H1 (cell line): Measurements from ENCODE around the gene NAV2. TPM values are rescaled to one million over a fixed set of nuclear protein-coding genes. Genes with fewer than 3 reads are reported as not detected.

Experiments
- CTCF ChIA-PET: fragments of 300-600 bp; sonication (Branson Sonifier 250); formaldehyde crosslinking; loops from one replicate; lab custom pipeline; 2021; ENCODE audit not compliant: partially characterized antibody; lab: Charles Lee
- POLR2A ChIA-PET: fragments of 300-600 bp; sonication (Branson Sonifier 250); formaldehyde crosslinking; loops from one replicate; lab custom pipeline; 2021; ENCODE audit warnings: inconsistent platforms; ENCODE audit not compliant: partially characterized antibody; lab: Charles Lee
- DNase-seq, 2 experiments: peaks; one replicate each; pipeline versions ENCODE4 v3.0.0 to v3.0.0-alpha.2; 2010 to 2022; ENCODE audit warnings: low spot score in 2 of 2, low read depth in 1 of 2, mixed read lengths in 1 of 2
- FAIRE-seq: peaks from 2 replicates; lab custom pipeline; 2011; peaks lifted over from hg19 to GRCh38; lab: Jason Lieb, UNC
- H2AFZ ChIP-seq: 2 replicates; pipeline ENCODE4 v1.8.1; 2012; ENCODE audit warnings: low read length, inconsistent platforms
- H2AK5ac ChIP-seq: 2 replicates; pipeline ENCODE4 v1.6.1; 2013; ENCODE audit warnings: low read depth, low read length
- H2BK120ac ChIP-seq: replicated peaks from 2 replicates; pipeline ENCODE3; 2013; ENCODE audit warnings: low read depth, low read length, inconsistent platforms
- H2BK12ac ChIP-seq: 2 replicates; pipeline ENCODE4 v1.6.1; 2013; ENCODE audit warnings: low read depth, low read length
- H2BK15ac ChIP-seq: 2 replicates; pipeline ENCODE4 v1.6.1; 2013; ENCODE audit warnings: low read length
- H2BK20ac ChIP-seq: 2 replicates; pipeline ENCODE4 v1.6.1; 2013; ENCODE audit warnings: low read length
- H2BK5ac ChIP-seq: 2 replicates; pipeline ENCODE4 v1.6.1; 2013; ENCODE audit warnings: low read depth, low read length
- H3K14ac ChIP-seq: 2 replicates; pipeline ENCODE4 v1.6.1; 2013; ENCODE audit warnings: inconsistent platforms; ENCODE audit not compliant: insufficient read length
- H3K18ac ChIP-seq: 2 replicates; pipeline ENCODE4 v1.6.1; 2013; ENCODE audit warnings: low read length; ENCODE audit errors: extremely low read depth
- H3K23ac ChIP-seq: 2 replicates; pipeline ENCODE4 v1.6.1; 2013; ENCODE audit warnings: inconsistent platforms; ENCODE audit not compliant: insufficient read length
- H3K23me2 ChIP-seq: 2 replicates; pipeline ENCODE4 v1.6.1; 2013; ENCODE audit warnings: low read depth, low read length
- H3K27ac ChIP-seq: 2 replicates; pipeline ENCODE4 v1.6.1; 2011; ENCODE audit warnings: low read depth, low read length, inconsistent platforms
- H3K27me3 ChIP-seq, 4 experiments: replicated peaks in 1 of 4; 1 replicate in 1 of 4; 2 replicates in 3 of 4; pipeline versions ENCODE4 v1.6.1 to v1.8.1; 2011 to 2013; ENCODE audit warnings: low read length in 3 of 4, mild to moderate bottlenecking in 3 of 4, inconsistent platforms in 2 of 4, mixed read lengths in 2 of 4, moderate library complexity in 1 of 4; ENCODE audit not compliant: control insufficient read depth in 3 of 4, insufficient read depth in 3 of 4; ENCODE audit errors: extremely low read depth in 1 of 4
- H3K36me3 ChIP-seq, 4 experiments: 2 replicates each; pipeline versions ENCODE4 v1.6.1 to v1.8.1; 2011 to 2013; ENCODE audit warnings: mild to moderate bottlenecking in 4 of 4, low read length in 3 of 4, moderate library complexity in 2 of 4, control low read depth in 1 of 4, inconsistent platforms in 1 of 4; ENCODE audit not compliant: insufficient read depth in 4 of 4, control insufficient read depth in 2 of 4
- H3K4ac ChIP-seq: replicated peaks from 2 replicates; pipeline ENCODE3; 2013; ENCODE audit warnings: low read length, low read depth, mixed read lengths, inconsistent platforms; ENCODE audit not compliant: insufficient read length
- H3K4me1 ChIP-seq, 4 experiments: replicated peaks in 1 of 4; 1 replicate in 1 of 4; 2 replicates in 3 of 4; pipeline versions ENCODE4 v1.6.1 to v1.8.1; 2011 to 2013; ENCODE audit warnings: low read length in 3 of 4, inconsistent platforms in 2 of 4, mixed read lengths in 1 of 4; ENCODE audit not compliant: insufficient read depth in 4 of 4, control insufficient read depth in 3 of 4
- H3K4me2 ChIP-seq, 2 experiments: 2 replicates each; pipeline versions ENCODE4 v1.6.1 to v1.8.1; 2011 to 2013; ENCODE audit warnings: low read depth in 2 of 2, low read length in 2 of 2, control low read depth in 1 of 2, inconsistent platforms in 1 of 2, mild to moderate bottlenecking in 1 of 2; ENCODE audit not compliant: insufficient read depth in 1 of 2
- H3K4me3 ChIP-seq, 4 experiments: fragments of 200-600, 300-600 bp in 1 of 4; sonication (generic), shearing (Covaris generic), sonication (Bioruptor Twin) in 1 of 4; 2 replicates each; pipeline versions ENCODE4 v1.5.1 to v1.8.1; 2011 to 2016; ENCODE audit warnings: low read length in 4 of 4, low read depth in 3 of 4, control low read depth in 2 of 4, inconsistent platforms in 2 of 4, mild to moderate bottlenecking in 2 of 4, mixed read lengths in 1 of 4, moderate library complexity in 1 of 4; ENCODE audit not compliant: insufficient read depth in 2 of 4; ENCODE audit errors: extremely low read depth in 1 of 4
- H3K56ac ChIP-seq: replicated peaks from 2 replicates; pipeline ENCODE3; 2013; ENCODE audit warnings: low read depth, mild to moderate bottlenecking, mixed read lengths, low read length, inconsistent platforms; ENCODE audit not compliant: insufficient read length
- H3K79me1 ChIP-seq: 2 replicates; pipeline ENCODE4 v1.6.1; 2013; ENCODE audit warnings: low read depth, low read length, control low read depth
- H3K79me2 ChIP-seq, 2 experiments: 2 replicates each; pipeline versions ENCODE4 v1.6.1 to v1.8.1; 2012 to 2013; ENCODE audit warnings: low read length in 2 of 2, mild to moderate bottlenecking in 2 of 2, inconsistent platforms in 1 of 2; ENCODE audit not compliant: insufficient read depth in 2 of 2, control insufficient read depth in 1 of 2
- H3K9ac ChIP-seq, 4 experiments: replicated peaks in 1 of 4; 1 replicate in 1 of 4; 2 replicates in 3 of 4; pipeline versions ENCODE4 v1.6.1 to v1.8.1; 2011 to 2013; ENCODE audit warnings: low read depth in 3 of 4, low read length in 3 of 4, control low read depth in 2 of 4, mild to moderate bottlenecking in 2 of 4, moderate library complexity in 2 of 4, inconsistent platforms in 1 of 4; ENCODE audit errors: extremely low read depth in 1 of 4
- H3K9me3 ChIP-seq, 2 experiments: 2 replicates each; pipeline versions ENCODE4 v1.6.1 to v1.8.1; 2012 to 2013; ENCODE audit warnings: mild to moderate bottlenecking in 2 of 2, moderate library complexity in 2 of 2, control low read depth in 1 of 2, inconsistent platforms in 1 of 2, low read depth in 1 of 2, low read length in 1 of 2, mixed read lengths in 1 of 2; ENCODE audit not compliant: insufficient read depth in 2 of 2
- H4K20me1 ChIP-seq, 2 experiments: replicated peaks in 1 of 2; 2 replicates each; pipeline versions ENCODE3 to v1.8.1; 2011 to 2013; ENCODE audit warnings: inconsistent platforms in 2 of 2, low read length in 2 of 2, mild to moderate bottlenecking in 1 of 2; ENCODE audit not compliant: insufficient read depth in 2 of 2, control insufficient read depth in 1 of 2
- H4K5ac ChIP-seq: 2 replicates; pipeline ENCODE4 v1.6.1; 2013; ENCODE audit warnings: low read length, low read depth, mixed read lengths, inconsistent platforms; ENCODE audit not compliant: insufficient read length
- H4K8ac ChIP-seq: 2 replicates; pipeline ENCODE4 v1.8.0; 2013; ENCODE audit warnings: mild to moderate bottlenecking, moderate library complexity, low read length, inconsistent platforms; ENCODE audit not compliant: insufficient read depth; ENCODE audit errors: extremely low read depth
- H4K91ac ChIP-seq: replicated peaks from 2 replicates; pipeline ENCODE3; 2013; ENCODE audit warnings: low read length, mixed read lengths, inconsistent platforms; ENCODE audit not compliant: insufficient read length
- ASH2L ChIP-seq: fragments of 200-600, 300-600 bp; sonication (generic); IDR thresholded peaks from one replicate; pipeline ENCODE4 v1.7.1; 2017; ENCODE audit warnings: low read length
- CEBPB ChIP-seq: IDR thresholded peaks from 2 replicates; pipeline ENCODE4 v1.6.1; 2012; ENCODE audit warnings: low read depth, low read length
- HDAC2 ChIP-seq, 2 experiments: fragments of 300-600 bp in 1 of 2; sonication (generic) in 1 of 2; IDR thresholded peaks; 2 replicates each; pipeline ENCODE4 v1.6.1; 2011 to 2012; ENCODE audit warnings: low read depth in 2 of 2, low read length in 2 of 2, mild to moderate bottlenecking in 2 of 2, moderate library complexity in 2 of 2, borderline replicate concordance in 1 of 2, inconsistent platforms in 1 of 2
- HDAC6 ChIP-seq: IDR thresholded peaks from one replicate; pipeline ENCODE4 v1.7.1; 2012; ENCODE audit warnings: low read depth, mild to moderate bottlenecking, inconsistent platforms, low read length, moderate library complexity
- MAFK ChIP-seq: IDR thresholded peaks from 2 replicates; pipeline ENCODE4 v1.6.1; 2012; ENCODE audit warnings: low read depth, mild to moderate bottlenecking, improper control_type of control experiment, low read length
- PHF8 ChIP-seq: fragments of 200-600 bp; sonication (generic); conservative IDR thresholded peaks from 2 replicates; pipeline ENCODE4 v1.7.1; 2012; ENCODE audit warnings: low read depth, mild to moderate bottlenecking, inconsistent platforms, low read length, moderate library complexity
- SIN3A ChIP-seq, 2 experiments: IDR thresholded peaks in 1 of 2; conservative IDR thresholded peaks in 1 of 2; 2 replicates each; pipeline ENCODE4 v1.6.1; 2011 to 2012; ENCODE audit warnings: low read length in 2 of 2, improper control_type of control experiment in 1 of 2, low read depth in 1 of 2, mild to moderate bottlenecking in 1 of 2
- SIRT6 ChIP-seq: IDR thresholded peaks from one replicate; pipeline ENCODE4 v1.7.1; 2012; ENCODE audit warnings: low read length, inconsistent platforms
- SP1 ChIP-seq: IDR thresholded peaks from 2 replicates; pipeline ENCODE4 v1.6.1; 2011; ENCODE audit warnings: low read depth, low read length
- TAF7 ChIP-seq: optimal IDR thresholded peaks from 2 replicates; pipeline ENCODE3; 2011; ENCODE audit warnings: low read depth, mild to moderate bottlenecking, inconsistent platforms, low read length, moderate library complexity, borderline replicate concordance
- YY1 ChIP-seq: IDR thresholded peaks from 2 replicates; pipeline ENCODE4 v1.6.1; 2011; ENCODE audit warnings: low read depth, mild to moderate bottlenecking, low read length
- ZNF274 ChIP-seq: IDR thresholded peaks from 2 replicates; pipeline ENCODE4 v1.7.0; 2012; ENCODE audit warnings: low read length, borderline replicate concordance; ENCODE audit errors: extremely low read depth
- WGBS, 2 experiments: shearing (Covaris generic) in 1 of 2; methylation state at CpG; one replicate each; pipeline versions ENCODE4 v1.1.6 to v1.1.7; 2013 to 2015; ENCODE audit warnings: low lambda C conversion rate in 2 of 2, mixed read lengths in 2 of 2, inconsistent platforms in 1 of 2, low coverage in 1 of 2, missing lambda C conversion rate in 1 of 2; ENCODE audit not compliant: insufficient replicate concordance in 2 of 2, insufficient coverage in 1 of 2, insufficient read length in 1 of 2; ENCODE audit errors: extremely low coverage in 1 of 2, missing lambda C conversion rate in 1 of 2; 5-methylcytosine and 5-hydroxymethylcytosine counted together
- polyA plus RNA-seq, 7 experiments: library from polyadenylated mRNA; depleted of rRNA in 3 of 7; stranded (reverse) in 5 of 7; unstranded in 2 of 7; fragments of >200 nt in 5 of 7; fragments of 200-250 nt in 2 of 7; gene quantifications; 1 replicate in 5 of 7; 2 replicates in 1 of 7; 4 replicates in 1 of 7; pipeline versions ENCODE4 v1.2.1 to v1.2.3, GENCODE V29; 2011 to 2013; ENCODE audit warnings: missing spikeins in 2 of 7, mixed read lengths in 2 of 7
- total RNA-seq: library from RNA; stranded (reverse); fragmentation: NEBNext Ultra II Directional; extraction: Animal tissue kit (Norgen Biotek cat#: 25700); gene quantifications from 2 replicates; pipeline ENCODE4 v1.2.1, GENCODE V29; 2021
- TF ChIP-seq, protein P1 (sequence below): IDR thresholded peaks from 2 replicates; pipeline ENCODE4 v1.6.1; 2011; ENCODE audit warnings: low read length, improper control_type of control experiment

NAV2 gene
- total and polyA plus RNA-seq, 2 of the 8 experiments (the other 6 are each of a cell fraction or from before 2014, with no cell fraction given), result 35.6 to 73.6 TPM

DNA sequence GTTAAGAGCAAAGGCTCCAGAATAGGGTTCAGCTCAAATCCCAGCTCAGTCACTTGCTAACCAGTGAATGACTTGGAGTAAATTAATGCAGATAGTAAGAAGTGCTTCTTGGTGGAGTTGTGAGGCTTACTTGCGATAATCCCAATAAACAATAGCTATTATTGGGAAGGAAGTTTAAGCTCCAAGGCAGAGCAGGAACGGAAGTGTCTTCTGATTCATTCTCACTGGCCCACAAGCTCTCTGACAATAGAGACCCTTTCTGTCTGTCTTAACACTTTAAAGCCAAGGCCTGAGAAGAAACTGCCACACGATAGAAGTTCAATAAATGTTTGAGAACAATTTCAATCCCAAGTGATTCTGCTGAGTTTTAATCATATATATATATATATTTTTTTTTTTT lies 292.2 kb downstream of the NAV2 start:
- 94% methylated on average over 3 of the region's 3 CpGs; no CpG with 5 or more reads in 1 of the 2 experiments for WGBS, 2 experiments
- no peak overlapping the region for H4K91ac ChIP-seq
- H4K8ac ChIP-seq, result no peak overlapping the region
- H2BK20ac ChIP-seq, result no peak overlapping the region
- no peak overlapping the region for H2AFZ ChIP-seq
- H2BK12ac ChIP-seq, result no peak overlapping the region
- POLR2A ChIA-PET, result no interaction called here
- no peak overlapping the region for H2BK120ac ChIP-seq
- FAIRE-seq (no peak), DNase-seq (no peak)
- peaks cover 0 to 4% (median 2%) of the 10 kb centered on the region in 4 experiments; a peak in 1 of 8 replicates for H3K36me3 ChIP-seq
- H3K23me2 ChIP-seq, result no peaks in the 10 kb centered on the region
- no peak overlapping the region for H3K4me2 ChIP-seq
- no peak overlapping the region for H2AK5ac ChIP-seq
- H3K27me3 ChIP-seq, result peaks cover 0 to 11% (median 5%) of the 10 kb centered on the region in 4 experiments; a peak in 6 of 7 replicates
- no peak overlapping the region for H2BK15ac ChIP-seq
- H3K4me1 ChIP-seq, result peaks cover 14 to 30% (median 16%) of the 10 kb centered on the region in 4 experiments
- no peak overlapping the region for H3K14ac ChIP-seq
- H3K27ac ChIP-seq, result no peak overlapping the region
- H3K4ac ChIP-seq, result no peak overlapping the region
- peaks cover 3% of the 10 kb centered on the region; the same call in 1 of the 2 replicates for H3K79me1 ChIP-seq
- H4K5ac ChIP-seq, result no peak overlapping the region
- peaks cover 5 to 22% of the 10 kb centered on the region in 2 experiments for H4K20me1 ChIP-seq
- no peak overlapping the region for H3K4me3 ChIP-seq
- CTCF ChIA-PET, result interaction anchor here (0.7 to 2.9 kb wide), 6 partner anchors 9 to 101 kb away, joined by 3 to 8 read pairs (median 4); no protein-coding TSS in a partner anchor
- no peak overlapping the region for H3K23ac ChIP-seq
- H3K9ac ChIP-seq, result no peak overlapping the region
- H3K79me2 ChIP-seq, result no peaks in the 10 kb centered on the region
- no peak overlapping the region for H3K18ac ChIP-seq
- no peak overlapping the region for H2BK5ac ChIP-seq
- no peaks in the 10 kb centered on the region for H3K9me3 ChIP-seq
- H3K56ac ChIP-seq, result no peak overlapping the region
- TF ChIP-seq HDAC2 (IDR thresholded peaks at IDR 0.05; ENCODE audit: borderline replicate concordance in 1 of 2, low read depth in 2 of 2, low read length in 2 of 2), result no peak
- TF ChIP-seq ZNF274, result no peak
- TF ChIP-seq SIN3A (conservative IDR thresholded peaks at IDR 0.05 in 1 of 2, IDR thresholded peaks at IDR 0.05 in 1 of 2; ENCODE audit: low read depth in 1 of 2, low read length in 2 of 2), result no peak
- TF ChIP-seq ASH2L, result no peak
- no peak for TF ChIP-seq HDAC6
- no peak for TF ChIP-seq YY1
- no peak for TF ChIP-seq SP1
- no peak for TF ChIP-seq SIRT6
- TF ChIP-seq TAF7, result no peak
- TF ChIP-seq MAFK, result no peak
- no peak for TF ChIP-seq CEBPB
- TF ChIP-seq PHF8, result no peak
- TF ChIP-seq, protein P1, sequence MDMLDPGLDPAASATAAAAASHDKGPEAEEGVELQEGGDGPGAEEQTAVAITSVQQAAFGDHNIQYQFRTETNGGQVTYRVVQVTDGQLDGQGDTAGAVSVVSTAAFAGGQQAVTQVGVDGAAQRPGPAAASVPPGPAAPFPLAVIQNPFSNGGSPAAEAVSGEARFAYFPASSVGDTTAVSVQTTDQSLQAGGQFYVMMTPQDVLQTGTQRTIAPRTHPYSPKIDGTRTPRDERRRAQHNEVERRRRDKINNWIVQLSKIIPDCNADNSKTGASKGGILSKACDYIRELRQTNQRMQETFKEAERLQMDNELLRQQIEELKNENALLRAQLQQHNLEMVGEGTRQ, result no peak
